Measurements from ENCODE around the gene KIF20A. TPM values are rescaled to one million over a fixed set of nuclear protein-coding genes. Genes with fewer than 3 reads are reported as not detected.
"Not testable (repeated sequence)": the region's sequence is repeated elsewhere in the genome, so short reads cannot be mapped to it uniquely, and the experiment has no call there.

The KIF20A gene
- polyA plus RNA-seq, 1 of the 3 experiments (the other 2 are of a cell fraction) = 16.0 TPM

- WGBS (ENCODE audit: low lambda C conversion rate) = 91% methylated on average over 8 of the region's 8 CpGs
Measured at GRCh38 chr5:138193859-138194258, 14.9 kb downstream of the KIF20A start.

GRCh38 chr5:138210985-138211384 is 32.1 kb downstream of the KIF20A start:
- WGBS (ENCODE audit: low lambda C conversion rate) = 91% methylated on average over 3 of the region's 3 CpGs
- Histone ChIP-seq H3K9me3 (no peaks in the 10 kb centered on the region), H3F3A (replicated peaks; ENCODE audit: insufficient read depth) (peaks cover 10% of the 10 kb centered on the region), H3K4me1 (ENCODE audit: control insufficient read depth in 1 of 2, insufficient read depth in 2 of 2, low read depth in 1 of 2, low read length in 1 of 2) (peaks cover 5 to 12% of the 10 kb centered on the region in 2 experiments; a peak in 2 of 4 replicates), H2AFZ (ENCODE audit: low read depth) (no peak overlapping the region), H3K9me2 (no peaks in the 10 kb centered on the region), H3K79me2 (ENCODE audit: insufficient read depth) (peaks cover 70% of the 10 kb centered on the region), H3K9ac (no peak overlapping the region), H3K4me3 (ENCODE audit: low read depth in 2 of 2, low read length in 1 of 2) (no peak overlapping the region), H3K36me3 (replicated peaks in 1 of 2; ENCODE audit: control insufficient read depth in 1 of 2, insufficient read depth in 2 of 2, low read length in 1 of 2) (peaks cover 2 to 28% of the 10 kb centered on the region in 2 experiments), H3K4me2 (no peak overlapping the region), H4K20me1 (ENCODE audit: insufficient read depth) (0 out of 2 replicates have a peak, but pooled peaks cover 3% of the 10 kb centered on the region), H3K27me3 (ENCODE audit: insufficient read depth) (no peaks in the 10 kb centered on the region), H3K27ac (ENCODE audit: low read depth in 2 of 2, low read length in 1 of 2) (no peak overlapping the region)
- ChIA-PET POLR2A (no interaction called here), CTCF (interaction anchor here (1.2 to 3.7 kb wide), 3 partner anchors 12 to 141 kb away, joined by 3 to 17 read pairs (median 4); partner anchors contain the start of gene KDM3B)
- TF ChIP-seq GATA2 (CRISPR knock-in tag; IDR thresholded peaks at IDR 0.05) (no peak), SMC3 (IDR thresholded peaks at IDR 0.05; ENCODE audit: low read depth, low read length) (no peak), CTCF (IDR thresholded peaks at IDR 0.05) (no peak), RAD21 (IDR thresholded peaks at IDR 0.05; ENCODE audit: low read length) (no peak), MXI1 (IDR thresholded peaks at IDR 0.05; ENCODE audit: low read depth, low read length) (no peak), RCOR1 (IDR thresholded peaks at IDR 0.05; ENCODE audit: low read length) (no peak), EZH2phosphoT487 (IDR thresholded peaks at IDR 0.05; ENCODE audit: borderline replicate concordance, low read depth) (no peak), ELF1 (IDR thresholded peaks at IDR 0.05) (no peak), REST (IDR thresholded peaks at IDR 0.05; ENCODE audit: low read depth, low read length) (no peak), POLR2AphosphoS5 (IDR thresholded peaks at IDR 0.05; ENCODE audit: low read depth, low read length) (no peak), TCF12 (IDR thresholded peaks at IDR 0.05) (no peak), SIN3A (IDR thresholded peaks at IDR 0.05; ENCODE audit: borderline replicate concordance, low read depth, low read length) (no peak), MAX (IDR thresholded peaks at IDR 0.05; ENCODE audit: low read depth) (no peak), USF1 (IDR thresholded peaks at IDR 0.05; ENCODE audit: borderline replicate concordance, low read depth) (no peak), TAF1 (IDR thresholded peaks at IDR 0.05; ENCODE audit: borderline replicate concordance, low read depth, low read length) (no peak), IRF3 (IDR thresholded peaks at IDR 0.05; ENCODE audit: low read depth, low read length) (no peak)
- no peak for DNase-seq

More at GRCh38 chr5:138193859-138194258, 14.9 kb downstream of the KIF20A start:
- H3K4me3 ChIP-seq (ENCODE audit: low read depth in 2 of 2, low read length in 1 of 2); H3K9ac ChIP-seq; H3K27ac ChIP-seq (ENCODE audit: low read depth in 2 of 2, low read length in 1 of 2); H2AFZ ChIP-seq (ENCODE audit: low read depth); H3K27me3 ChIP-seq (ENCODE audit: insufficient read depth); H3K79me2 ChIP-seq (ENCODE audit: insufficient read depth); H3K9me3 ChIP-seq; H4K20me1 ChIP-seq (ENCODE audit: insufficient read depth); H3K9me2 ChIP-seq; H3K4me1 ChIP-seq (ENCODE audit: control insufficient read depth in 1 of 2, insufficient read depth in 2 of 2, low read depth in 1 of 2, low read length in 1 of 2); DNase-seq; H3F3A ChIP-seq (replicated peaks; ENCODE audit: insufficient read depth); POLR2A ChIA-PET; H3K4me2 ChIP-seq: not testable (repeated sequence)
- peaks cover 48 to 64% of the 10 kb centered on the region in 2 experiments for H3K36me3 ChIP-seq (replicated peaks in 1 of 2; ENCODE audit: control insufficient read depth in 1 of 2, insufficient read depth in 2 of 2, low read length in 1 of 2)
- CTCF ChIA-PET = interaction anchor here (0.8 kb wide), 1 partner anchor 158 kb away, joined by 3 read pairs; the partner anchor contains the start of gene KDM3B

Measured in SK-N-SH (cell line).